Cortex of kidney (tissue), 1 donor: Measurements from ENCODE around the gene RNPC3.

Experiments used
- DNase-seq: peaks from one replicate; lab custom pipeline; 2025; lab: John Stamatoyannopoulos, UW

Gene RNPC3, protein sequence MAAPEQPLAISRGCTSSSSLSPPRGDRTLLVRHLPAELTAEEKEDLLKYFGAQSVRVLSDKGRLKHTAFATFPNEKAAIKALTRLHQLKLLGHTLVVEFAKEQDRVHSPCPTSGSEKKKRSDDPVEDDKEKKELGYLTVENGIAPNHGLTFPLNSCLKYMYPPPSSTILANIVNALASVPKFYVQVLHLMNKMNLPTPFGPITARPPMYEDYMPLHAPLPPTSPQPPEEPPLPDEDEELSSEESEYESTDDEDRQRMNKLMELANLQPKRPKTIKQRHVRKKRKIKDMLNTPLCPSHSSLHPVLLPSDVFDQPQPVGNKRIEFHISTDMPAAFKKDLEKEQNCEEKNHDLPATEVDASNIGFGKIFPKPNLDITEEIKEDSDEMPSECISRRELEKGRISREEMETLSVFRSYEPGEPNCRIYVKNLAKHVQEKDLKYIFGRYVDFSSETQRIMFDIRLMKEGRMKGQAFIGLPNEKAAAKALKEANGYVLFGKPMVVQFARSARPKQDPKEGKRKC

DNA sequence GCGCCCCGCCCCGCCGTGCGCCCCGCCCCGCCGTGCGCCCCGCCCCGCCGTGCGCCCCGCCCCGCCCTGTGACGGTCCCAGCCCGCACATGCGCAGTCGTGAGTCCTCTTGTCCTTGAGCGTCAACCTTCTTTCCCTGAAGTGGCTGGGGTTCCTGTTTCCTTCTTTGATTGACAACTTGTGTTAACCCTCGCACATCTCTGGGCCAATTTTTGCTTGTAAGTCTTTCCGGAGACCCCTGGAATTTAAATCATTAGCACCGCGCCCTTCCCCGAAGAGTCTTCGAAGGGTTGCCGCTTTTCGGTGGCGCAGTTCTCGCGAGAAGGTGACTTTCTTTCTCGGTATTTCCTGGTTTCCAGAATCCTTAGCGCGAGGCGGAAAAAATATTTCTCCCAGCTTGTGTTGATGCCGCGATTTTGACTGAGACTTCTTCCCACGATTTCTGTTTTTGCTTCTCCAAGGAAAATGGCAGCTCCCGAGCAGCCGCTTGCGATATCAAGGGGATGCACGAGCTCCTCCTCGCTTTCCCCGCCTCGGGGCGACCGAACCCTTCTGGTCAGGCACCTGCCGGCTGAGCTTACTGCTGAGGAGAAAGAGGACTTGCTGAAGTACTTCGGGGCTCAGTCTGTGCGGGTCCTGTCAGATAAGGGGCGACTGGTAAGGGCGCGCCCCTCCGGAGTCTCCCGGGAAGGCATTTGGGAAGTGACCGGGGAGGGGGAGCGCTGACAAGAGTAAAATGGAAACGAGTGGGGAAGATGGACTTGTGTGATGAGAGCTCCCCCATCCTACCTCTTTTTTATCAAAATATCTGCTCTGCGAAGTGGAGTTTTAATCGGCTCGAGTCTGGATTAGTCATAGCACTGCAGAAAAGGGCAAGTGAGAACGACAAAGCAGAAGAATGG, at the start of gene RNPC3:
Gene RNPC3 (plus strand): TSS at position 93 of the 901 bp plus-strand sequence. CDS start 372 bp downstream, at position 465.
- no peak for DNase-seq

DNA sequence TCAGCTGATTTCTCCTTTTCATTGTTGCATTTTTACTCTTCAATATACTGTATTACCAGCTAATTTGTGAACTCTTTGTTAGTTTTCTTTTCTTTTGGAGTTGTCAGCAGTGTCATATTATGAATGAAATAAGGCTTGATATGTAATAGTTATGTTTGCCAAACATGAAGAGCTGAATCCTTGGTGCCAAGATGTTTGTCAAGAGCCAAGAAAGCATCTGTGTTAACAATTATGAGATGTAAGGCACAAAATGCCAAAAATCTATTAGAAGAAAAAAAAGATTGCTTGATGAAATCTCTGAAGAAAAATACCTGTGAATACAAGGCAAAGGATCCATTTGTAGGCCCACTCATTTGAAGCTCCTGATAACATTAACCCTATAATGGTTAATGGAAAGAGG, 48.4 kb upstream of the RNPC3 start:
- no peak for DNase-seq

DNA sequence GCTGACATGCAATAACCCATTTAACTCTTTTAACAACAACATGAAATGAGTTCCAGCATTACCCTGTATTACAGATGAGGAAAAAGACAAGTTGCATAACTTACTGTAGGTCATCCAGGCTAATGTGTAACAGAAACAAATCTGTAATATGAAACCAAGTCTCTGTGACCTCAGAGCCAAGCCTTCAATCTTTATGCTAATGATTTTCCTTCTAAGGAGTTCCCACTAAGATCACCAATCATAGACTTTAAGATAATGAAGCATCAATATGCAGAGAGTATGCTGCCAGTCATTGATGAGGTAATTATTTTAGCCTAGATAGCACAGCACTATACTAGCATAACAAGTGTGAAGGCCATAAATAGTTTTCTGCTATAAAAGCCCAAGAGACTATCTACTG, 35.6 kb upstream of the RNPC3 start:
- no peak for DNase-seq

DNA sequence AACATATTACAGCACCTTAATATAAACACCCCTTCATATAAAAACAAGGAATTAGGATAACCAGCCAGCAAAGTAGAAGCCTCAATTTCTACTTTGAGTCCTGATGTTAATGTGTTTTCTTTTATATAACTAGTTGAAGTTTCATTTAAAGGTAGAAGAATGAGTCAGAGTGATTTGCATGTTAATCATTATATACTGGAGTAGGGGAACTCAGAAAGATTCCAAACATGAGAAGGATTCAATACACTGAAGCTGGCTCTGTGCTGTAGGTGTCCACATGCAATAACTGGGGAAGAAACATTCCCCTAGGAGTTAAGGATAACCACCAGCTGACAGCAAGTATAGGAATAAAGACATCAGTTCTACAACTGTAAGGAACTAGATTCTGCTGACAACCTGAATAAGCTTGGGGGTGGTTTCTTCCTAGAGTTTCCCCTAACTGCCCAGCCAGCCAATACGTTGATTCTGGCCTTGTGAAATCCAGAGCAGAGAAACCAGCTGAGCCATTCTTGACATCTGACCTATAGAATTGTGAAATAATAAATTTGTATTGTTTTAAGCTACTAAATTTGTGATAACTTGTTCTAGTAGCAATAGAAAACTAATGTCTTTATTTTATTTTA, 33.4 kb upstream of the RNPC3 start:
- DNase-seq: no peak

DNA sequence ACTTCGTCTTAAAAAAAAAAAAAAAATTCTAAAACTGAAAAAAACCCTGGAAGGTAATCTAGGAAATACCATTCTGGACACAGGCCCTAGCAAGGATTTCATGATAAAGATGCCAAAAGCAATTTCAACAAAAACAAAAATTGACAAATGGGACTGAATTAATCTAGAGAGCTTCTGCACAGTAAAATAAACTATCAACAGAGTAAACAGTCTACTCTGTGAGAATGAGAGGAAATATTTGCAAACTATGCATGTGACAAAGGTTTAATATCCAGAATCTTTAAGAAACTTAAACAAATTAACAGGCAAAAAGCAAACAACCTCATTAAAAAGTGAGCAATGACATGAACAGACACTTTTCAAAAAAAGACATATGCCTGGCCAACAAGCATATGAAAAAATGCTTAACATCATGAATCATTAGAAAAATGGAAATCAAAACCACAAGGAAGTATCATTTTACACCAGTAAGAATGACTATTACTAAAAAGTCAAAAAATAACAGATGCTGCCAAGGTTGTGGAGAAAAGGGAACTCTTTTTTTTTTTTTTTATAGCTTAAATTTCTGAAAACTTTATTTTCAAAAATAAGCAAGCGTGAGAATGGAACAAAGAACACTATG, 29.4 kb upstream of the RNPC3 start:
- no peak for DNase-seq

DNA sequence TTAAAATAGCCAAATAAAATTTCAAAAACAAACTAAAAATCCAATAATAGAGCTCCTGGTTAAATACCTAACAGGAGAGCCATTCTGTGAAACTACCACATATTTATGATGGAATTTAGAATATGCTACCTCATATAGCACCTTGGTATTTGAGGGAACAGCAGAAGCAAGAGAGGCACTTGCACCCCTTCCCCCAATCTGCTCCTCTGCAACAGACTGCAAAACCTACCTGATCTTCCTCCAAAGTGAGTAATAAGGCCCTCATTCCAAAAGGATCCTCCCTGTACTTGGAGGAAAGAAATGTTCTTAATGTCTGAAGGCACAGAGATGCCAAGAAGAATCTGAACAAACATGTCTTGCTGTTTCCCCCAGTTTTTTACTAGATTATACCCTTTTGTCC, 28.1 kb upstream of the RNPC3 start:
- no peak for DNase-seq

DNA sequence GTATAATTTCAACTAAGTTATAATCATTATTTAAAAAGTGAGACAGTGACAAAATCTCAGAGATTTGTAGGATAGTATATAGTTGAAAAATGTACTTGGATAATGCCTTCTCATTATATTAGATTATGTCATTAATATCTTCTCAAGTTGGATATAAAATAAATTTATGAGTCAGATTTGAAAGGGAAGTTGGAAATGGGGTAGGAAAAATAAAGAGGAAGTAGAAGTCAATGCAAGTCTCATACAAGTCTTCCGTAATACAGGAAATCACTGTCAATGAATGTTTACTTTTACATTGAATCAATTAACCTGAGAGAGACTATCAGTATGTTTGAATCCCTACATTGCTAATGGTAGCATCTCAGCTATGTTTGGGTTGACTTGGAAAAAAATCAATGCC, 16.2 kb upstream of the RNPC3 start:
- no peak for DNase-seq

DNA sequence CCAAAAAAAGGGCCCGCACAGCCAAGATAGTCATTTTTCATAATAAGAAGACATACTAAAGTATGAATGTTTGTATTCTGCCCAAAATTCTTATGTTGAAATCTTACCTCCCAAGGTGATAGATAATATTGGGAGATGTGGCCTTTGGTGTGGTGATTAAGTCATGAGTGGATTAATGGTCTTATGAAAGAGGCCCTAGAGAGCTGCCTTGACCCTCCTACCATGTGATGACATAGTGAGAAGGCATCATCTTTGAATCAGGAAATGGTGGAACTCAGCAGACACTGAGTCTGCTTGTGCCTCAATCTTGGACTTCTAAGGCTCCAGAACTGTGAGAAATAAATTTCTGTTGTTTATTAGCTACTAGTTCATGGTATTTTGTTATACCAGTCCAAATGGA, 11.8 kb upstream of the RNPC3 start:
- DNase-seq: no peak

DNA sequence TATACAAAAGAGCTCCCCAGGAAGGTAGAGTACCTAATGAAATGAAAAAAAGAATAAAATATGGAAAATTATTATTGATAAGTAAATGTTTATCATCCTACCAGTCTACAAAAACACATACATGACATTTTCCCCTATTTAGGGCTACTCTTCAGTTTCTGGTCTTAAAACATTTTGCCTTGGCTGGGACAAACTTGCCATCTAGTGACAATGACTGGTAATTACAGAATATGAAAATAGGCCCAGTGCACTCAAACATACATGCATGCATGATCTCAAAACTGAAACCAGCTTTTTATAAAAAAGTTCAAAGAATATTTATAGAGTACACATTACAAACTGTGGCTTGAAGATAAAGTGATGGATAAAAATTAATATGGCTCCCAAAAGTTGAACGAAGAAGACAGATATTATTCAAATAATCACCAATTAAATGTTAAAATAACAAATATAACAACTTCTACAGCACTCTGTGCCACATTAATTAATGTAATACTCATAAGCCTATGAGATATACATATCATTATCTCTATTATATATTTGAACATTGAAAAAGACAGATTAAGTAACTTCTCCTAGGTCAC, 10.5 kb upstream of the RNPC3 start:
- DNase-seq: no peak

DNA sequence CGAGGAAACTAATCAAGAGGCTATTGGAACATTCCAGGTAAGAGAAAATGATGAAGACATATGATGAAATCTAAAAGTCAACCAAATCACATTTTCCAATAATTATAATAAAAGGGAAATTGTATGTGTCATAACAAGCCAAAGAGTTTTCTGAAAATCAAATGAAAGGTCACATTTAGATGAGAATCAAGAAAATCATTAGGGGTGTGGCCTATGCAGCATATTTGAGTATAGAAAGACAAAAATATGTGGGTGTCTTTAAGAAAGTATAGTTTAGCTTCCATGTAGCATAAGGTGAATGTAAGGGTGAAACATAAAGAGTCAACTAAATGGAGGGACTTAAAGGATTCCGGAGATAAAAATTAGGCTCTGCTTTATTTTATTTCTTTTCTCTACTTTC, 9.2 kb upstream of the RNPC3 start:
- no peak for DNase-seq

DNA sequence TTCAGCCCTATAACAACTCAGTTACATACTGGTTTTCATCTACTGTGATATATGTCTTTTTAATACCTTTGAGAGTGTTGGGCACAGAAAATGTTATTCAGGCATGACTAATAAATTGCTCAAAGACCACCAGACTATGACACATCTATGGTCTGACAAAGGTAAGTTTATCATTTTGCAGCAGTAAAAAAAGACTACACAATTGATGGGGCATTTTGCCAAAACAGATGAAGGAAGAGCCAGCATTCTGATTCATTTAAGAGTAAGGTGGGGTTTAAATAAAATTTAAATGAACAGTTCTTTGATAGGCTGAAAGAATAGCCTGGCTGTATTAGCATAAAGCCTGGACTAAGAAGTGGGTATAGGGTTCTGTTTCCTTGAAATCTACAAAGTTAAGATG, 8.8 kb upstream of the RNPC3 start:
- no peak for DNase-seq

DNA sequence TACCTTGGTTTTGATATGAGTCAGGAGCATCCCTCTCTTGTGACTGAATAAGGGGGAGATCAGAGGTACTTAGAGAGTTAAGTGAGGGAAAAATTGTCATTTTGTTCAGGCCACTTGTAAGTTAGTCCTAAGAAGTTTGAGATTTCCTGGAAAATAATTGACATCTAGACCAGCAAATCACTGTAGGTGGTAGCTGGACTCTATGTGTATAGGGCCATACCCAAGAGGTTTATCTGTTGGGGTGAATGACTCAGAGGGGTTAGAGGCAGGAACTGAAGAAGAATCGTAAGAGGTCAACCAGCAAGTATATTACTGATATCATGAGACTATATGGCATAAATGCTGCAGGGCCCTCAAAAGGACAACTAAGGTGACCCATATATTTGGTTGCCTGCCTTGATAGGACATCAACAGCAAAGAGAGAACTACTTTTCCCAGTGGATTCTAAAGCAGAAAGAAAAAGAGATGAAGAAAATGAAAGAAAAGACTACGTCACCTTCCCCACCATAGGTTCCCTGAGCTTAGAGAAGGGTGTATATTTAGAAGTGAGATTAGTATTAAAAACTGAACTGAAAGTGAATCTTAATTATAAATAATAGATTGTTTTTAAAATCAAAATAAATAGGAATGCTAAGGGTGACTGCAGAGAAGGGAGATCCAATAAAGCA, 8.0 kb upstream of the RNPC3 start:
- DNase-seq: no peak

DNA sequence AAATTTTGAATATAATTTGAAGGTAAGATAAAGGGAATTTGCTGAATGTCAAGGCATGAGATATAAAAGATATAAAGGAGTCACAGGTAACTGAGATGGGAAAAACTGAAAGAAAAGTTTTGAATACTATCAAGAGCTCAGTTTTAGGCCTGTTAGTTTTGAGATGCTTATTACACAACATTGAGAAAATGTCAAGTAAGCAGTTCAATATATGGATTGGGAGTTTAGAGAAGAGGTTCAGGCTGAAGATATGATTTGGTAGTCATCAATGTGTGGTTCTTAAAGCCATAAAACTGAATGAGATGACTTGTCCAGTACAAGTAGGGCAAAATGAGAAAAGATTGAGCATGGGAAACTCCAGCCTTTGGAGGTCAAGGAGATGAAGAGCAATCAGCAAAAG, 4.7 kb upstream of the RNPC3 start:
- DNase-seq: no peak

DNA sequence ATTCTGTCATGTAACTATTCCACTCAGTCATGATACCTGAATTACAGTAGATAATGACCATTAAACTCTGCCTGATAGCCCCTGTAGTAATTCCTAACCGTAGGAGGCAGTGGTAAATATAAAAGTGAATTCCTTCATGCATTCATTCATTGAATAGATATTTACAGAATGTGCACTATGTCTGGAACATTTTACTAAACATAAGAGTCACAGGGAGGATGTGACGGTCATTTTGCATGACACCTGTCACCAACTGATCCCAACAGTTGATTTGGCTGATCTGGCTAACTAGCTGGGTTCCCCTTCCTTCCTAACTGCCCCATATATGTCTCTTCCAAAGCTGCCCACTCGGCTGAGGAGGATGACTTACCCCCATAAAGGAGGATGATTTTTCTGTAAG, 2.2 kb upstream of the RNPC3 start:
- DNase-seq: no peak

DNA sequence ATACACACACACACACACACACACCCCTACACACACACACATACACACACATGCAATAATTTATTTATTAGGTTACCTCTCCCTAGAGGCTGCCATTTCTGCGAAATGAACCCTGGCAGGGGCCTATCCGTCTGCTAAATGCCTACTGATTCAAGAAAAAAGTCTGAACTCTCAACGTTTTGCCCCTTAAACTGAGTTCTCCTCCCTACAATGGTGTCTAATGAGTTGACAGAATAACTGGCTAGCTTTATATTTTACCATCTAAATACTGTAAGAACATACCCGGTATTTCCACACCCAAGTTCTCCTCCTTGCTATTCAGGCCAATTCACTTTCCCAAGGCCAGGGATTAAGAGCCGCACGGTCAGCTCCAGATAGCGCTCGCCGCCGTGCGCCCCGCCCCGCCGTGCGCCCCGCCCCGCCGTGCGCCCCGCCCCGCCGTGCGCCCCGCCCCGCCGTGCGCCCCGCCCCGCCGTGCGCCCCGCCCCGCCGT, 339 bp upstream of the RNPC3 start:
- DNase-seq: no peak

DNA sequence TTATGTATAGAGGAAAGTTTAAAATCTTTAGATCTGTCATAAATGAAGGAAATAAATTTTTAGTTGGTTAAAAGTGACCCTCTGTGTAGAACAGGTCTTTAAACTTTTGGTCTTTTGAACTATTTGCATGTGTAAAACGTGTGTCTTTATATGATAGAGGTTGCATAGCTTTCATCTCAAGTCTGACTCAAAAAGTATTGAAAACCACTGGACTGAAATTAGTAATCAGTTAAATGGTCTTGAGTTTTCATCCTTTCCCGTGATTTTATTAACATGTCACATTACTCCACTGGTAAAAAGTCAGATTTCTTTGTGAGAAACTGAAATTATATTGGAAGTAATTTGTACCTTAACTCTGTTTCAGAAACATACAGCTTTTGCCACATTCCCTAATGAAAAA, 1.8 kb downstream of the RNPC3 start:
- DNase-seq: no peak

DNA sequence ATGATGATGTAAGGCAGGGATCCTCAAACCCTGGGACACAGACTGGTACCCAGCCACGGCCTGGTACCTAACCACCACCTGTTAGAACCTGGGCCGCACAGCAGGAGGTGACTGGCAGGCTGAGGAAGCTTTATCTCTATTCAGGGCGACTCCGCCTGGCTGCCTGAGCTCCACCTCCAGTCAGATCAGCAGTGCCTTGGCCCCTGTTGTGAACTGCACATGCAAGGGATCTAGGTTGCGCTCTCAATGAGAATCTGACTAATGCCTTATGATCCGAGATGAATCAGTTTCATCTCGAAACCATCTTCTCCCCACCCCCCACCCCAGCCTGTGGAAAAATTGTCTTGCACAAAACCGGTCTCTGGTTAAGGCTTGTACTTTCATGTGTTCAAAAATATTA, 4.2 kb downstream of the RNPC3 start:
- DNase-seq: no peak

DNA sequence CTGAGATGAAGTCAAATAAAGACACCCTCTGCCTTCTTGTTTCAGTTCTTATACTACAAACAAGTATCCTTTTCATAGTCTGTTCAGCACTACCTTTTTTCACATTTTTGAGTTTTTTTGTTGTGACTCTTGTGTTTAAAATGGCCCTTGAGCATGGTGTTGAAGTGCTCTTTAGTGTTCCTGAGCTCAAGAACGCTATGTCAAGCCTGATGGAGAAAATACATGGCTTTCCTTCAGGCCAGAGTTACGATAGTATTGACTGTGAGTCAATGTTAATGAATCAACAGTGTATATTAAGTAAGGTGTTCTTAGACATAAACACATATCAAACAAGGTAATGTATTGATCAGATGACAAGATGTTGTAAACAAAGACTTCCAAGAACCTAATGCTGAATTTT, 12.7 kb downstream of the RNPC3 start:
- DNase-seq: no peak

DNA sequence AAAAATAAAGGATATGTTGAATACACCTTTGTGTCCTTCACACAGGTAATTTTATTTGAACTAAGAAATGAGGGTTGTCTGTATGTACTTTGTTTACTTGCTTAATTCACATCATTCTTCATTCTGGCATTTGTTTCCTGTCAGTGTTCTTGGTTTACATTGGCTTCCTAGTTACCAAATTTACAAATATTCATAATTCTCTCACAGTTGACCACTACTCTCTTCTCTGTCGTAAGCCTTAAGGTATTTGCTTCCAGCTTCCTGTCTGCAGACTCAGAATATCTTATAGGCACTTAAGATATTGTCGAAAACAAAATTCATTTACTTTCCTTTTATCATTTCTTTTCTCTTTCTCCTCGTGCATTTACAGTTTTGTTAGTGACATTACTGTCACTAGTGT, 15.9 kb downstream of the RNPC3 start:
- DNase-seq: no peak

DNA sequence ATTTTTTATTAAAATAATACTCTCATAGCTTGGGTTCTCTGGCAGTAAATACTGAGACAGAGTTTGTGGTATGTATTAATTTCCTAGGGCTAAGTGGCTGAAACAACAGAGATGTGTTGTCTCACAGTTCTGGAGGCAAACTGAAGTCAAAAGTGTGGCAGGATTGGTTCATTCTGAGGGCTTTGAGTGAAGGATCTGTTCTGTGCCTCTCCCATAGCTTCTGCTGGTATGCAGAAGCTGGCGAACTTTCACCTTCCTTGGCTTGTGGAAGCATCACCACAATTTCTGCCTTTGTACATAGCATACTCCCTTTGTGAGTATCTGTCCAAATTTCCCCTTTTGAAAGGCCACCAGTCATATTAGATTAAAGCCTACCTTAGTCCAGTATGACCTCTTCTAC, 21.0 kb downstream of the RNPC3 start:
- DNase-seq: no peak

DNA sequence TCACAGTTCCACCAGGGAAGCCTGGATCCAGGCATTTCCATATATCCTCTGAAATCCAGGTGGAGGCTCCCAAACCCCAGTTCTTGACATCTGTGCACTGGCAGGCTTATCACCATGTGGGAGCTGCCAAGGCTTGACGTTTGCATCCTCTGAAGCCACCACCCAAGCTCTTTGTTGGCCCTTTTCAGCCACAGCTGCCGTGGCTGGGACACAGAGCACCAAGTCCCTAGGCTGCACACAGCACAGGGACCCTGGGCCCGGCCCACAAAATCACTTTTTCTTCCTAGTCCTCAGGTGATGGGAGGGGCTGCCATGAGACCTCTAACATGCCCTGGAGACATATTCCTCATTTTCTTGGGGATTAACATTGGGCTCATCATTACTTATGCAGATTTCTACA, 22.3 kb downstream of the RNPC3 start:
- no peak for DNase-seq
